ENCODE measurements around the gene RPS2. TPM values are rescaled to one million over a fixed set of nuclear protein-coding genes. Genes with fewer than 3 reads are reported as not detected.
"Not testable (repeated sequence)": the region's sequence is repeated elsewhere in the genome, so short reads cannot be mapped to it uniquely, and the experiment has no call there.

The RPS2 gene
- 2,672 and 2,687 TPM in 2 replicates for total RNA-seq (2014; rRNA removed; shearing (Covaris generic))
- polyA plus RNA-seq (2015; cell fraction: cytosol; rRNA removed) = 4,026 and 4,911 TPM in 2 replicates
- polyA plus RNA-seq (2015; cell fraction: nucleus; rRNA removed) = 1,120 and 1,134 TPM in 2 replicates

GRCh38 chr16:1964506-1965395 is at the start of gene RPS2:
Gene RPS2 (minus strand): TSS chr16:1964826. CDS start chr16:1964625, 201 bp downstream.
- peak; percentile 97 for DNase-seq (ENCODE audit: low read depth, low spot score)
- in situ Hi-C loops (cut with HindIII; ENCODE audit: low pct_unique_long_range_greater_than_20kb, low sequenced_read_pairs) = no loop called here

GRCh38 chr16:2013527-2013926 is 48.9 kb upstream of the RPS2 start:
- DNase-seq (ENCODE audit: low read depth, low spot score) = no peak
- in situ Hi-C loops (cut with HindIII; ENCODE audit: low pct_unique_long_range_greater_than_20kb, low sequenced_read_pairs) = no loop called here

- in situ Hi-C loops (cut with HindIII; ENCODE audit: low pct_unique_long_range_greater_than_20kb, low sequenced_read_pairs); DNase-seq (ENCODE audit: low read depth, low spot score): not testable (repeated sequence)
These were observed 47.1 kb upstream of the RPS2 start for GRCh38 chr16:2011726-2012125.

GRCh38 chr16:2009791-2010510 is 45.3 kb upstream of the RPS2 start, which contains the start of gene ZNF598:
Gene ZNF598 (minus strand): TSS chr16:2009821.
- peak; percentile 78 for DNase-seq (ENCODE audit: low read depth, low spot score)
- in situ Hi-C loops (cut with HindIII; ENCODE audit: low pct_unique_long_range_greater_than_20kb, low sequenced_read_pairs) = no loop called here

- in situ Hi-C loops (cut with HindIII; ENCODE audit: low pct_unique_long_range_greater_than_20kb, low sequenced_read_pairs) = no loop called here
- no peak for DNase-seq (ENCODE audit: low read depth, low spot score)
These were observed 44.6 kb upstream of the RPS2 start for GRCh38 chr16:2009164-2009711.

- in situ Hi-C loops (cut with HindIII; ENCODE audit: low pct_unique_long_range_greater_than_20kb, low sequenced_read_pairs) = no loop called here
- no peak for DNase-seq (ENCODE audit: low read depth, low spot score)
These were observed 44.1 kb upstream of the RPS2 start for GRCh38 chr16:2008631-2009163.

GRCh38 chr16:2008009-2008526 is 43.4 kb upstream of the RPS2 start:
- no peak for DNase-seq (ENCODE audit: low read depth, low spot score)
- in situ Hi-C loops (cut with HindIII; ENCODE audit: low pct_unique_long_range_greater_than_20kb, low sequenced_read_pairs) = no loop called here

- no peak for DNase-seq (ENCODE audit: low read depth, low spot score)
- in situ Hi-C loops (cut with HindIII; ENCODE audit: low pct_unique_long_range_greater_than_20kb, low sequenced_read_pairs) = no loop called here
These were observed 42.6 kb upstream of the RPS2 start for GRCh38 chr16:2007081-2007836.

GRCh38 chr16:2006317-2006716 is 41.7 kb upstream of the RPS2 start:
- in situ Hi-C loops (cut with HindIII; ENCODE audit: low pct_unique_long_range_greater_than_20kb, low sequenced_read_pairs) = no loop called here
- DNase-seq (ENCODE audit: low read depth, low spot score) = no peak

- in situ Hi-C loops (cut with HindIII; ENCODE audit: low pct_unique_long_range_greater_than_20kb, low sequenced_read_pairs) = no loop called here
- DNase-seq (ENCODE audit: low read depth, low spot score) = peak; percentile 30
These were observed 41.0 kb upstream of the RPS2 start for GRCh38 chr16:2005646-2006045.

- DNase-seq (ENCODE audit: low read depth, low spot score) = no peak
These were observed 40.3 kb upstream of the RPS2 start for GRCh38 chr16:2004795-2005517.

GRCh38 chr16:2003827-2004641 is 39.4 kb upstream of the RPS2 start:
- in situ Hi-C loops (cut with HindIII; ENCODE audit: low pct_unique_long_range_greater_than_20kb, low sequenced_read_pairs) = no loop called here
- peak; percentile 89 for DNase-seq (ENCODE audit: low read depth, low spot score)

More at GRCh38 chr16:2004795-2005517, 40.3 kb upstream of the RPS2 start:
- in situ Hi-C loops (cut with HindIII; ENCODE audit: low pct_unique_long_range_greater_than_20kb, low sequenced_read_pairs) = no loop called here

- in situ Hi-C loops (cut with HindIII; ENCODE audit: low pct_unique_long_range_greater_than_20kb, low sequenced_read_pairs) = no loop called here
- DNase-seq (ENCODE audit: low read depth, low spot score) = no peak
These were observed 38.7 kb upstream of the RPS2 start for GRCh38 chr16:2003231-2003826.

GRCh38 chr16:2002406-2003230 is 38.0 kb upstream of the RPS2 start:
- no peak for DNase-seq (ENCODE audit: low read depth, low spot score)
- in situ Hi-C loops (cut with HindIII; ENCODE audit: low pct_unique_long_range_greater_than_20kb, low sequenced_read_pairs) = no loop called here

Data from SK-MEL-5 (cell line).